Activated T-helper 1 cell treated with Interleukin-2 at 50 U/mL for 16 hours (primary cell): ENCODE results near the gene ARL17A.
"Not testable (repeated sequence)": the region's sequence is repeated elsewhere in the genome, so short reads cannot be mapped to it uniquely, and the experiment has no call there.

Experiments used
- DNase-seq: peaks from one replicate; pipeline ENCODE4 v3.0.0-alpha.2; 2020; ENCODE audit warnings: low read depth

ARL17A gene

GRCh38 chr17:46548607-46549006 lies 30.9 kb downstream of the ARL17A start:
- not testable (repeated sequence) for DNase-seq

DNA sequence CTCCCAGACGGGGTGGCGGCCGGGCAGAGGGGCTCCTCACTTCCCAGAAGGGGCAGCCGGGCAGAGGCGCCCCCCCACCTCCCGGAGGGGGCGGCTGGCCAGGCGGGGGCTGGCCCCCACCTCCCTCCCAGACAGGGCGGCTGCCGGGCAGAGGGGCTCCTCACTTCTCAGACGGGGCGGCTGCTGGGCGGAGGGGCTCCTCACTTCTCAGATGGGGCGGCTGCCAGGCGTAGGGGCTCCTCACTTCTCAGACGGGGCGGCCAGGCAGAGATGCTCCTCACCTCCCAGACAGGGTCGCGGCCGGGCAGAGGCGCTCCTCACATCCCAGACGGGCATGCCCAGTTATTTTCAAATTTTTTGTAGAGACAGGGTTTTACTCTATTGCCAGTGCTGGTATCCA lies 44.8 kb downstream of the ARL17A start:
- DNase-seq: not testable (repeated sequence)

DNA sequence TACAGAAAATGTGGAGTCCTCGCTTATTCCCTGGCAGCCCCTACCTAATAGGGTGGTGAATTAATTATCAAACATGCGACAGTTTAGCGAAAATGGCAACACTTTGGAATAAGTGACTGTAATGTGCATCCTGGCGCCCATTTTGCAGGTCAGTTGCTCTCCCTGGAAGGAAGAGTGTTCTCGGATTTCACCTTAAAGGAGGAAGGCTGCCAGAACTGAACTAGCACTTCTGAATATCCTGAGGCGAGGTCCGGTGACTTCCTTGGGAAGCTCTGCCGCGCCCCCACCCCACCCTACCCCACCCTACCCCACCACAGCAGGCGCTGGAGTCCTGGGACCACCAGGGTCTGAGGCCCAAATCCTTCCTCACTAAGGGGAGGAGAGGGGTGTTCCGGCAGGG lies 67.3 kb downstream of the ARL17A start, which contains the start of gene LRRC37A2:
TSS of gene LRRC37A2 (plus strand) at position 301 of the 400 bp plus-strand sequence. CDS start 245 bp downstream, outside the sequence.
- DNase-seq: not testable (repeated sequence)

GRCh38 chr17:46505896-46506295 lies 73.6 kb downstream of the ARL17A start:
- not testable (repeated sequence) for DNase-seq

DNA sequence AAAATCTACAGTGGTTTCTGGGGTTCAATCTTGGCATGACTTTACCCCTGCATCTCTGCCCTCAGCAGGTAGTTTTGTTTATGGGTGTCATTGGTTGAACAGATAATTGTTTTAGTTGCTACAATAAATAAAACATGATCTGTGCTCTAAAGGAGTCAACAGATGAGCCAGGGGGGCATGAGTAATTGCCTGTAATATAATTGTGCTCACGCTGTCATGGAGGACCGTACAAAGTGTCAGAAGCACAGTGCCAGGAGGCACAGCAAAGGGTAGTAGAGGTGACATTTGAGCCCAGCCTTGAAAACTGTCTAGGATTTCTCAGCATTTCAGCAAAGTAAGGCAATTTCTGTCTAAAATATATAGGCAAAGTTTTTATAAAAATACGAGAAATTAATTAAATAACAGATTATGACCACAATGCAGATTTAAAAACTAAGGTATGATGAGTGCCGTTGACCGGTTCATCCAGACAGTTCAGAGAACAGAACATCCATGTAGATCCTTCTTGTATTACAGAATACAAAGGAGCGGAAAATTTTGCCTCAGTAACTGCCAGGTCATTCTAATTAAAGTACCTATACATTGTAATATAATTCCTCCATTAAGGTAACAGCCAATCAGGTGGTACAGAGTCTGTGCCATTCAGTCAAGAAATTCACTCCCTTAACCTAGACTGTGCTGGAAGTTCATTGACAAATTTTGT lies 79.9 kb downstream of the ARL17A start:
- DNase-seq: not testable (repeated sequence)

- DNase-seq: not testable (repeated sequence)
These were observed 87.5 kb downstream of the ARL17A start for GRCh38 chr17:46492021-46492420.

- not testable (repeated sequence) for DNase-seq
These were observed 98.2 kb downstream of the ARL17A start for GRCh38 chr17:46481310-46481709.

DNA sequence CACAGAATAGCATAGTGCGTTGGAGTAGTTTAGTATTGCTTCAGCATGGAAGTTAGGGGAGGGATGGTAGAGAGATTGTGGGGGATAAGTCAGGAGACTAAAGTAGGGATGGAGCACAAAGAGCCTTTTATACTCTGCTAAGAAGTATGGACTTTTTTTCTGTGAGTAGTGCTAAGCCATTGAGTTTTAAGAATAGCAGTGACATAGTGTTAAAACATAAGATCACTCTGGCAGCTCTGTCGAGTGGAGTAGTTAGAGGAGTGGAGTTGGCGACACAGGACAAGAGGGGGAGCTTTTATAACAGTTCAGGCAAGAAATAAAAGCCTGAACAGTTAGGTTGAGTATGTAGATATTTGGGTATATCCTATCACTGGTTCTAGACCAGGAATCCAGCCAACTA lies 100.7 kb downstream of the ARL17A start:
- DNase-seq: not testable (repeated sequence)

- DNase-seq: not testable (repeated sequence)
These were observed 103.9 kb downstream of the ARL17A start for GRCh38 chr17:46475583-46475982.

DNA sequence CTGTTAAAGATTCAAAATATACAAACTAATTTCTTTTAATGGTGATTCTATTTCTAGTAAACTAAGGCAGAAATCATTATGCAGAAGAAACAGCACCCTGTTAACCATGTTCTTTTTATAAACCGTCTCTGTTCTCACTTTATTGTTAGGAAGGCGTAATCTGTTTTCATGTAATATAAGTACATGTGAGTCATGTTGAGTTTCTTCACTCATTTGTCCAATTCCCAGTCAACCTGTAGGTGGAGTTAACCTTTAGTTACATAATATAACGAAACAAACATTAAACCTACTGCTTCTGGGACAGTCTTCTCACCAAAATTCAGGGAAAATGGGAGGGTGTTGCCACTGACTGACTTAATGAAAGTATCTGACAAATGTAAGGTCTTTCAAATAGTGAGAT lies 105.0 kb downstream of the ARL17A start:
- not testable (repeated sequence) for DNase-seq

GRCh38 chr17:46467618-46468017 lies 111.9 kb downstream of the ARL17A start:
- not testable (repeated sequence) for DNase-seq
